Ishikawa (cell line): Measurements from ENCODE around the gene IL37.

Source experiments
- CEBPB ChIP-seq: IDR thresholded peaks from 2 replicates; pipeline ENCODE4 v1.6.1; 2012
- CREB1 ChIP-seq: IDR thresholded peaks from 2 replicates; pipeline ENCODE4 v1.6.1; 2012; ENCODE audit warnings: low read depth
- EGR1 ChIP-seq: IDR thresholded peaks from 2 replicates; pipeline ENCODE4 v1.6.1; 2012
- EP300 ChIP-seq: IDR thresholded peaks from 2 replicates; pipeline ENCODE4 v1.6.1; 2012; ENCODE audit warnings: borderline replicate concordance
- FOXM1 ChIP-seq: IDR thresholded peaks from 2 replicates; pipeline ENCODE4 v1.6.1; 2012; ENCODE audit warnings: low read depth, borderline replicate concordance
- MAX ChIP-seq: IDR thresholded peaks from 2 replicates; pipeline ENCODE4 v1.6.1; 2012
- NFIC ChIP-seq: IDR thresholded peaks from 2 replicates; pipeline ENCODE4 v1.6.1; 2012
- RAD21 ChIP-seq: IDR thresholded peaks from 2 replicates; pipeline ENCODE4 v1.6.1; 2012; ENCODE audit warnings: low read depth
- TAF1 ChIP-seq: IDR thresholded peaks from 2 replicates; pipeline ENCODE4 v1.6.1; 2012; ENCODE audit warnings: low read depth, mild to moderate bottlenecking
- TCF12 ChIP-seq: IDR thresholded peaks from 2 replicates; pipeline ENCODE4 v1.6.1; 2012; ENCODE audit warnings: low read depth
- TEAD4 ChIP-seq: IDR thresholded peaks from 2 replicates; pipeline ENCODE4 v1.6.1; 2012
- YY1 ChIP-seq: IDR thresholded peaks from 2 replicates; pipeline ENCODE4 v1.6.1; 2012; ENCODE audit warnings: low read depth
- ZBTB7A ChIP-seq: IDR thresholded peaks from 2 replicates; pipeline ENCODE4 v1.6.1; 2012; ENCODE audit warnings: low read depth
- TF ChIP-seq, protein P1 (sequence below): IDR thresholded peaks from 2 replicates; pipeline ENCODE4 v1.6.1; 2012; ENCODE audit warnings: low read depth, mild to moderate bottlenecking
- TF ChIP-seq, protein P2 (sequence below): IDR thresholded peaks from 2 replicates; pipeline ENCODE4 v1.6.1; 2012

Gene IL37

DNA sequence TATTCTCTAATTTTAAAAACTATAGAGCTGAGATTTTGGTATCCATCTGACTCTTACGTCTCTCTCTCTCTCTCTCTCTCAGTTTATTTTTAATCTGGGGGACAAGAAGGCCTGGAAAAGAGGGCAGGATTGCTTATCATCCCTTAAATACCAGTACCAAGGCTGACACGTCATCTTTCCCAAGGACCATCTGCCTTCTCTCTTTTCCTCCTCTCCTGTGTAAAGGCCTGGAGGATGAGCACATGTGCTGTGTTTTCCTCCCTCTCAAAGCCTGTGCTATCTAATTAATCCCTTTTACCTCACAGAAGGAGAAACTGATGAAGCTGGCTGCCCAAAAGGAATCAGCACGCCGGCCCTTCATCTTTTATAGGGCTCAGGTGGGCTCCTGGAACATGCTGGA, 7.3 kb downstream of the IL37 start:
- TF ChIP-seq TAF1 (no peak), NFIC (no peak), CREB1 (no peak), MAX (no peak), CEBPB (no peak), TCF12 (no peak), TEAD4 (no peak), EP300 (no peak), RAD21 (no peak), YY1 (no peak), FOXM1 (no peak), EGR1 (no peak), ZBTB7A (no peak)
- TF ChIP-seq, protein P1, sequence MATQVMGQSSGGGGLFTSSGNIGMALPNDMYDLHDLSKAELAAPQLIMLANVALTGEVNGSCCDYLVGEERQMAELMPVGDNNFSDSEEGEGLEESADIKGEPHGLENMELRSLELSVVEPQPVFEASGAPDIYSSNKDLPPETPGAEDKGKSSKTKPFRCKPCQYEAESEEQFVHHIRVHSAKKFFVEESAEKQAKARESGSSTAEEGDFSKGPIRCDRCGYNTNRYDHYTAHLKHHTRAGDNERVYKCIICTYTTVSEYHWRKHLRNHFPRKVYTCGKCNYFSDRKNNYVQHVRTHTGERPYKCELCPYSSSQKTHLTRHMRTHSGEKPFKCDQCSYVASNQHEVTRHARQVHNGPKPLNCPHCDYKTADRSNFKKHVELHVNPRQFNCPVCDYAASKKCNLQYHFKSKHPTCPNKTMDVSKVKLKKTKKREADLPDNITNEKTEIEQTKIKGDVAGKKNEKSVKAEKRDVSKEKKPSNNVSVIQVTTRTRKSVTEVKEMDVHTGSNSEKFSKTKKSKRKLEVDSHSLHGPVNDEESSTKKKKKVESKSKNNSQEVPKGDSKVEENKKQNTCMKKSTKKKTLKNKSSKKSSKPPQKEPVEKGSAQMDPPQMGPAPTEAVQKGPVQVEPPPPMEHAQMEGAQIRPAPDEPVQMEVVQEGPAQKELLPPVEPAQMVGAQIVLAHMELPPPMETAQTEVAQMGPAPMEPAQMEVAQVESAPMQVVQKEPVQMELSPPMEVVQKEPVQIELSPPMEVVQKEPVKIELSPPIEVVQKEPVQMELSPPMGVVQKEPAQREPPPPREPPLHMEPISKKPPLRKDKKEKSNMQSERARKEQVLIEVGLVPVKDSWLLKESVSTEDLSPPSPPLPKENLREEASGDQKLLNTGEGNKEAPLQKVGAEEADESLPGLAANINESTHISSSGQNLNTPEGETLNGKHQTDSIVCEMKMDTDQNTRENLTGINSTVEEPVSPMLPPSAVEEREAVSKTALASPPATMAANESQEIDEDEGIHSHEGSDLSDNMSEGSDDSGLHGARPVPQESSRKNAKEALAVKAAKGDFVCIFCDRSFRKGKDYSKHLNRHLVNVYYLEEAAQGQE, result no peak
- TF ChIP-seq, protein P2, sequence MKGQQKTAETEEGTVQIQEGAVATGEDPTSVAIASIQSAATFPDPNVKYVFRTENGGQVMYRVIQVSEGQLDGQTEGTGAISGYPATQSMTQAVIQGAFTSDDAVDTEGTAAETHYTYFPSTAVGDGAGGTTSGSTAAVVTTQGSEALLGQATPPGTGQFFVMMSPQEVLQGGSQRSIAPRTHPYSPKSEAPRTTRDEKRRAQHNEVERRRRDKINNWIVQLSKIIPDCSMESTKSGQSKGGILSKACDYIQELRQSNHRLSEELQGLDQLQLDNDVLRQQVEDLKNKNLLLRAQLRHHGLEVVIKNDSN, result no peak

DNA sequence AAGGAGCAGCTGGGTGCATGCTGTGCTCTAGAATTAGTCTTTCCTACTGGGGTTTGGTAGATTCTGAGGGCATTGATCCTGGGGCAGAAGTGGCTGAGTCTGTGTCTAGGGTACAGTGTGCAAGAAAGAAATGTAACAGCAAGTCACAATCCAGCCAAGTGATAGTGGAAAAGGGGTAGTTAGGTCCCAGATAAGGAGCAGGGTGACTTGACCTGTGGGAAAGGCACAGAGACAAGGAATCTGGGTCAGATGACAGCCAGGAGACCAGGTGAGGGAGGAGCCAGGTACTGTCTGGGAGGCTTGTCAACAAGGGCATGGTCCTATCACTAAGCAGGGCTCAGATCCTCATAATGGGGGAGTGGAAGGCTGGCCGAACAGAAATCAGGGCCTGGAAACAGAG, 8.1 kb downstream of the IL37 start:
- no peak for TF ChIP-seq EP300
- TF ChIP-seq FOXM1, result no peak
- no peak for TF ChIP-seq ZBTB7A
- TF ChIP-seq MAX, result no peak

GRCh38 chr2:112920923-112921532, 10.1 kb downstream of the IL37 start:
- no peak for TF ChIP-seq TEAD4
- TF ChIP-seq, protein P1, result no peak
- no peak for TF ChIP-seq CEBPB
- no peak for TF ChIP-seq YY1
- no peak for TF ChIP-seq FOXM1
- TF ChIP-seq CREB1, result no peak
- TF ChIP-seq, protein P2, result no peak
- TF ChIP-seq TCF12, result no peak
- no peak for TF ChIP-seq NFIC
- no peak for TF ChIP-seq EGR1

DNA sequence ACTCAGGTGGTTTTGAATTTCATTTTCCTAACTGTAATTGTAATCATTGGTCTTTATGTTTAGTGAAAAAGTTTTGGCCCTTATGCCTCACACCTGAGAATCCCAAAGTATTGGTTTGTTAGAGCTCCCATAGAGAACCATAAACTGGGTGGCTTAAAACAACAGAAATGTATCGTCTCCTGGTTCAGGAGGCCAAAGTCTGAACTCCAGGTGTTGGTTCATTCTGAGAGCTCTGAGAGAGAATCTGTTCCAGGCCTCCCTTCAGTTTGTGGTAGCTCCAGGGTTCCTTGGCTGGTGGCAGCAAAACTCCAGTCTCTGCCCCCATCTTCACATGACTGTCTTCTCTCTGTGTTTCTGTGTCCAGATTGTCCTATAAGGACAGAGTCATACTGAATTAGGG, 11.0 kb downstream of the IL37 start:
- TF ChIP-seq RAD21, result no peak
- TF ChIP-seq, protein P1, result no peak
- TF ChIP-seq TAF1, result no peak
- TF ChIP-seq TEAD4, result no peak

DNA sequence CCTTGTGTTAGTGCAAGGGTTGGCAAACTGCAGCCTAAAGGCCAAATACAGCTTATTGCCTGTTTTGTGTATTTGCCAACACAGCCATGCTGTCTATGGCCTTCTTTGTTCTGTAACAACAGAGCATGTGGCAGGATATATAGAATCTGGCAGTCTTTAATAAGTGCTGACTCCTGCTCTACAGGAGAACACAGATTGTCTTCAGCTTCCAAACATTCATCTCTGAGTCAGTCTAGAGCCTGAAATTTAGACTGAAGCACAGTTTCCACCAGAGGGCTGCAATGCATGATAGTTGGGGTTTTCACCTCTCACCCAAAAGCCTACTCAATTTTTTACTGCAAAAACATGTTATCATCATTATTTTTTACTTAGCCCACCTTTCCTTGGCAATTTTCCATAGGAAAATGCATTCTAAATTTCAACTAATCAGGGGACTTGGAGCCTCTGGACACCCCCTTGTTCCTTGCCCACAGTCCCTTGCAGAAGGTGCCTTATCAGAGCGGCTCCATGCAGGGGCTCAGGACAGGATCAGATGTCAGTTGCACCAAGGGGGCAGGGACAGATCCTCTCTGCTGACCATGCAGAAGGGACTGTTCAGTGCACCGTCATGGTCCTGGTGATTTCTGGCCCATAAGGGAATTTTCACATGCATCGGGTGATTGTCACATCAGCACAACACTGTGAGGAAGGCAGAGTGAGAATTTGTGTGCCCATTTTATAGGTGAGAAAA, 12.4 kb downstream of the IL37 start:
- TF ChIP-seq CREB1 (no peak), EP300 (no peak), RAD21 (no peak), FOXM1 (no peak), MAX (no peak), TCF12 (no peak), TEAD4 (no peak), ZBTB7A (no peak), CEBPB (no peak), NFIC (no peak), TAF1 (no peak), EGR1 (no peak), YY1 (no peak)
- TF ChIP-seq, protein P2, result no peak
- TF ChIP-seq, protein P1, result no peak
